Naive thymus-derived CD8-positive, alpha-beta T cell (primary cell): Measurements from ENCODE around the gene EPS8L2. TPM values are rescaled to one million over a fixed set of nuclear protein-coding genes. Genes with fewer than 3 reads are reported as not detected.

Experiments used
- ATAC-seq, 2 donors: fragments of 150-1000 bp; cut with Tn5 transposase in 1 of 2; sonication (Bioruptor Pico), chemical (Tn5 transposase) in 1 of 2; 1 replicate in 1 of 2; 2 replicates in 1 of 2; pipeline ENCODE4 v1.10.0; 2021; ENCODE audit warnings: mild to moderate bottlenecking in 2 of 2, moderate library complexity in 2 of 2
- POLR2A ChIA-PET: fragments of 350-600 bp; sonication (Branson Sonifier 250); formaldehyde crosslinking; loops from one replicate; lab custom pipeline; 2021; ENCODE audit warnings: antibody characterized with exemption; lab: Charles Lee
- DNase-seq, 10 donors: peaks; one replicate each; pipeline versions ENCODE4 v3.0.0 to v3.0.0-alpha.2; 2020 to 2022
- H3K27ac Mint-ChIP-seq, 10 donors: one replicate each; pipeline ENCODE4 v1.8.0; 2020 to 2022; ENCODE audit warnings: mild to moderate bottlenecking in 10 of 10, mixed read lengths in 10 of 10, moderate library complexity in 4 of 10, inconsistent platforms in 1 of 10
- H3K27me3 Mint-ChIP-seq, 5 donors: one replicate each; pipeline ENCODE4 v1.8.0; 2021 to 2022; ENCODE audit warnings: mixed read lengths in 5 of 5
- H3K36me3 Mint-ChIP-seq, 3 donors: one replicate each; pipeline ENCODE4 v1.8.0; 2020 to 2022; ENCODE audit warnings: mixed read lengths in 3 of 3, mild to moderate bottlenecking in 2 of 3, inconsistent platforms in 1 of 3
- H3K4me1 Mint-ChIP-seq, 4 donors: one replicate each; pipeline ENCODE4 v1.8.0; 2021 to 2022; ENCODE audit warnings: mixed read lengths in 4 of 4
- H3K4me3 Mint-ChIP-seq, 10 donors: one replicate each; pipeline ENCODE4 v1.8.0; 2020 to 2022; ENCODE audit warnings: mild to moderate bottlenecking in 10 of 10, mixed read lengths in 10 of 10, moderate library complexity in 6 of 10, inconsistent platforms in 1 of 10
- H3K9me3 Mint-ChIP-seq, 9 donors: one replicate each; pipeline ENCODE4 v1.8.0; 2020 to 2022; ENCODE audit warnings: mixed read lengths in 9 of 9, mild to moderate bottlenecking in 3 of 9, inconsistent platforms in 1 of 9, moderate library complexity in 1 of 9
- polyA plus RNA-seq, 3 donors: library from polyadenylated mRNA; unstranded; fragments of 300-500 nt; fragmentation: Illumina TruSeq; gene quantifications; one replicate each; pipeline ENCODE4 v1.2.3, GENCODE V29; 2021
- total RNA-seq, 8 experiments: library from RNA in 2 of 8; stranded (reverse) in 2 of 8; gene quantifications; one replicate each; pipeline ENCODE4 v1.2.3 and lab custom pipeline; 2021 to 2026

Gene EPS8L2
- total and polyA plus RNA-seq, 5 experiments from 2014 or later = 8.2 to 20.4 (median 9.7) TPM

- peaks cover 8 to 26% (median 19%) of the 10 kb centered on the region in 4 donors for H3K4me1 Mint-ChIP-seq
- POLR2A ChIA-PET = interaction anchor here (0.5 to 10.3 kb wide), 9 partner anchors 21 to 251 kb away, joined by 3 to 109 read pairs (median 6); partner anchors contain the start of genes DEAF1, PHRF1 and TMEM80
- peaks cover 4 to 9% (median 7%) of the 10 kb centered on the region in 5 donors for H3K27me3 Mint-ChIP-seq
- ATAC-seq (peak; percentile 45 to 59), DNase-seq (peak in 9 of 10 donors; percentile 35 to 77 (median 49))
- peak overlapping the region in 2 of 10 donors; percentile 21 to 40 for H3K27ac Mint-ChIP-seq
- H3K9me3 Mint-ChIP-seq = no peaks in the 10 kb centered on the region
- peak overlapping the region in 9 of 10 donors; percentile 24 to 79 (median 55) for H3K4me3 Mint-ChIP-seq
- H3K36me3 Mint-ChIP-seq = peaks cover 0 to 2% (median 0%) of the 10 kb centered on the region in 3 donors
Measured at GRCh38 chr11:721741-722345, 15.8 kb downstream of the EPS8L2 start.

GRCh38 chr11:722346-722811 lies 16.3 kb downstream of the EPS8L2 start:
- no peak for DNase-seq
- no peak for ATAC-seq
- POLR2A ChIA-PET = interaction anchor here (0.8 to 10.3 kb wide), 10 partner anchors 25 to 186 kb away, joined by 3 to 109 read pairs (median 4); partner anchors contain the start of genes DEAF1, LRRC56, PHRF1 and TALDO1
- Mint-ChIP-seq H3K27ac (peak overlapping the region in 1 of 10 donors; percentile 5), H3K27me3 (peaks cover 4 to 9% (median 7%) of the 10 kb centered on the region in 5 donors), H3K4me1 (peaks cover 8 to 31% (median 20%) of the 10 kb centered on the region in 4 donors), H3K9me3 (no peaks in the 10 kb centered on the region), H3K4me3 (peak overlapping the region in 3 of 10 donors; percentile 20 to 69 (median 43)), H3K36me3 (peaks cover 0 to 2% (median 0%) of the 10 kb centered on the region in 3 donors)

- H3K4me3 Mint-ChIP-seq = peak overlapping the region; percentile 52 to 92 (median 82)
- ATAC-seq (peak; percentile 39 to 40), DNase-seq (peak in 9 of 10 donors; percentile 36 to 78 (median 55))
- POLR2A ChIA-PET = interaction anchor here (1.0 to 10.3 kb wide), 8 partner anchors 24 to 187 kb away, joined by 3 to 109 read pairs (median 4); partner anchors contain the start of genes DEAF1, LRRC56, PHRF1 and TALDO1
- H3K27me3 Mint-ChIP-seq = peaks cover 4 to 9% (median 7%) of the 10 kb centered on the region in 5 donors
- peaks cover 8 to 32% (median 22%) of the 10 kb centered on the region in 4 donors for H3K4me1 Mint-ChIP-seq
- peaks cover 0 to 2% (median 0%) of the 10 kb centered on the region in 3 donors for H3K36me3 Mint-ChIP-seq
- peak overlapping the region in 8 of 10 donors; percentile 9 to 94 (median 61) for H3K27ac Mint-ChIP-seq
- H3K9me3 Mint-ChIP-seq = no peaks in the 10 kb centered on the region
Measured at GRCh38 chr11:723120-723883, 17.3 kb downstream of the EPS8L2 start.

- Mint-ChIP-seq H3K9me3 (no peaks in the 10 kb centered on the region), H3K4me1 (peaks cover 7 to 32% (median 22%) of the 10 kb centered on the region in 4 donors), H3K36me3 (peaks cover 0 to 2% (median 0%) of the 10 kb centered on the region in 3 donors), H3K27me3 (peaks cover 4 to 9% (median 5%) of the 10 kb centered on the region in 5 donors), H3K4me3 (peak overlapping the region in 6 of 10 donors; percentile 41 to 85 (median 58)), H3K27ac (peak overlapping the region in 2 of 10 donors; percentile 15 to 52)
- DNase-seq (no peak), ATAC-seq (no peak)
- POLR2A ChIA-PET = interaction anchor here (1.3 to 10.3 kb wide), 4 partner anchors 30 to 174 kb away, joined by 3 to 109 read pairs (median 15); partner anchors contain the start of genes DEAF1 and TMEM80
Measured at GRCh38 chr11:724049-724777, 18.2 kb downstream of the EPS8L2 start.

GRCh38 chr11:724778-725386 lies 18.9 kb downstream of the EPS8L2 start:
- POLR2A ChIA-PET = interaction anchor here (1.3 to 10.3 kb wide), 9 partner anchors 16 to 170 kb away, joined by 4 to 109 read pairs (median 9); partner anchors contain the start of genes DEAF1, EPS8L2, LMNTD2 and TALDO1
- ATAC-seq (no peak), DNase-seq (no peak)
- Mint-ChIP-seq H3K4me1 (peaks cover 7 to 32% (median 20%) of the 10 kb centered on the region in 4 donors), H3K4me3 (peak overlapping the region; percentile 47 to 78 (median 66)), H3K27ac (peak overlapping the region in 5 of 10 donors; percentile 48 to 82 (median 72)), H3K9me3 (no peaks in the 10 kb centered on the region), H3K27me3 (peaks cover 4 to 9% (median 5%) of the 10 kb centered on the region in 5 donors), H3K36me3 (peaks cover 0 to 2% (median 0%) of the 10 kb centered on the region in 3 donors)

- POLR2A ChIA-PET = interaction anchor here (0.6 to 10.3 kb wide), 16 partner anchors 12 to 170 kb away, joined by 3 to 109 read pairs (median 6); partner anchors contain the start of genes DEAF1, EPS8L2, LMNTD2 and PNPLA2
- H3K27me3 Mint-ChIP-seq = peaks cover 4 to 9% (median 5%) of the 10 kb centered on the region in 5 donors
- ATAC-seq = peak; percentile 1 to 15
- peak in 1 of 10 donors; percentile 16 for DNase-seq
- peaks cover 0 to 2% (median 0%) of the 10 kb centered on the region in 3 donors for H3K36me3 Mint-ChIP-seq
- H3K4me1 Mint-ChIP-seq = peaks cover 7 to 32% (median 17%) of the 10 kb centered on the region in 4 donors
- peak overlapping the region in 7 of 10 donors; percentile 59 to 81 (median 73) for H3K4me3 Mint-ChIP-seq
- no peaks in the 10 kb centered on the region for H3K9me3 Mint-ChIP-seq
- H3K27ac Mint-ChIP-seq = peak overlapping the region in 5 of 10 donors; percentile 10 to 76 (median 59)
Measured at GRCh38 chr11:725624-726202, 19.7 kb downstream of the EPS8L2 start.

GRCh38 chr11:726278-727220 lies 20.5 kb downstream of the EPS8L2 start:
- peaks cover 4 to 9% (median 5%) of the 10 kb centered on the region in 5 donors for H3K27me3 Mint-ChIP-seq
- POLR2A ChIA-PET = interaction anchor here (0.6 to 10.3 kb wide), 24 partner anchors 11 to 191 kb away, joined by 3 to 109 read pairs (median 4); partner anchors contain the start of genes DEAF1, EPS8L2, LMNTD2 and PNPLA2
- no peaks in the 10 kb centered on the region for H3K9me3 Mint-ChIP-seq
- DNase-seq (peak in 7 of 10 donors; percentile 26 to 73 (median 49)), ATAC-seq (peak; percentile 48 to 68)
- H3K27ac Mint-ChIP-seq = peak overlapping the region in 6 of 10 donors; percentile 10 to 81 (median 65)
- peaks cover 5 to 28% (median 15%) of the 10 kb centered on the region in 4 donors for H3K4me1 Mint-ChIP-seq
- peak overlapping the region; percentile 57 to 81 (median 71) for H3K4me3 Mint-ChIP-seq
- peaks cover 0 to 2% (median 0%) of the 10 kb centered on the region in 3 donors for H3K36me3 Mint-ChIP-seq

- ATAC-seq = no peak
- H3K36me3 Mint-ChIP-seq = peaks cover 0 to 2% (median 0%) of the 10 kb centered on the region in 3 donors
Measured at GRCh38 chr11:727281-727701, 21.3 kb downstream of the EPS8L2 start.

GRCh38 chr11:727859-728748 lies 22.1 kb downstream of the EPS8L2 start:
- DNase-seq (peak; percentile 66 to 85 (median 79)), ATAC-seq (peak; percentile 67 to 82)
- H3K4me1 Mint-ChIP-seq = peaks cover 4 to 15% (median 12%) of the 10 kb centered on the region in 4 donors
- peaks cover 2 to 5% (median 4%) of the 10 kb centered on the region in 5 donors for H3K27me3 Mint-ChIP-seq
- H3K36me3 Mint-ChIP-seq = peaks cover 0 to 1% (median 0%) of the 10 kb centered on the region in 3 donors
- H3K9me3 Mint-ChIP-seq = no peaks in the 10 kb centered on the region
- no peak overlapping the region for H3K4me3 Mint-ChIP-seq
- POLR2A ChIA-PET = interaction anchor here (3.0 to 10.3 kb wide), 2 partner anchors 19 to 33 kb away, joined by 18 to 109 read pairs; partner anchors contain the start of genes DEAF1, TALDO1 and TMEM80
- no peak overlapping the region for H3K27ac Mint-ChIP-seq

More at GRCh38 chr11:727281-727701, 21.3 kb downstream of the EPS8L2 start:
- DNase-seq = no peak
- H3K4me3 Mint-ChIP-seq = peak overlapping the region in 5 of 10 donors; percentile 4 to 73 (median 65)
- H3K27ac Mint-ChIP-seq = peak overlapping the region in 2 of 10 donors; percentile 56 to 65
- POLR2A ChIA-PET = interaction anchor here (0.7 to 10.3 kb wide), 12 partner anchors 16 to 191 kb away, joined by 3 to 109 read pairs (median 6); partner anchors contain the start of genes DEAF1, LMNTD2, TALDO1 and TMEM80
- H3K9me3 Mint-ChIP-seq = no peaks in the 10 kb centered on the region
- H3K4me1 Mint-ChIP-seq = peaks cover 5 to 20% (median 14%) of the 10 kb centered on the region in 4 donors
- H3K27me3 Mint-ChIP-seq = peaks cover 3 to 9% (median 5%) of the 10 kb centered on the region in 5 donors
